Putamen (tissue), 1 donor: ENCODE measurements around the gene HSPB1.
A peak's percentile ranks its signal among the peaks of the same experiment; 100 is the strongest.
"Not testable (repeated sequence)": the region's sequence is repeated elsewhere in the genome, so short reads cannot be mapped to it uniquely, and the experiment has no call there.

ENCODE experiments used
- DNase-seq: peaks from one replicate; pipeline ENCODE4 v3.0.0-alpha.2; 2016; ENCODE audit warnings: low spot score

The HSPB1 gene

GRCh38 chr7:76334320-76334967 is 32.0 kb downstream of the HSPB1 start:
- DNase-seq = no peak

DNA sequence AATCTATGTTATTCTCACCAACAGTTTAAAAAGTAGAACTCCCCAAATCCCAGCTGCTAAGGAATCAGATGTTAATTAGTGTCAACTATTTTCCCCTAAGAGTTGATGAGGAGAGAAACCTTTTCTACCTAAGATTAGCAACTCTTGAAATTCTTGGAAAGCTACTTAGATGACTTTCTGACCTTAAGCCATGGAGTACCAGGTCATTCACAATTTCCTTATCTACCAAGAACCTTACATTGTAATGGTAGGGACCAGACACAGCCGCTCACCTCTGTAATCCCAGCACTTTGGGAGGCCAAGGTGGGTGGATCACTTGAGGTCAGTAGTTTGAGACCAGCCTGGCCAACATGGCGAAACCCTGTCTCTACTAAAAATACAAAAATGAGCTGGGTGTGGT is 32.9 kb downstream of the HSPB1 start:
- DNase-seq = not testable (repeated sequence)

DNA sequence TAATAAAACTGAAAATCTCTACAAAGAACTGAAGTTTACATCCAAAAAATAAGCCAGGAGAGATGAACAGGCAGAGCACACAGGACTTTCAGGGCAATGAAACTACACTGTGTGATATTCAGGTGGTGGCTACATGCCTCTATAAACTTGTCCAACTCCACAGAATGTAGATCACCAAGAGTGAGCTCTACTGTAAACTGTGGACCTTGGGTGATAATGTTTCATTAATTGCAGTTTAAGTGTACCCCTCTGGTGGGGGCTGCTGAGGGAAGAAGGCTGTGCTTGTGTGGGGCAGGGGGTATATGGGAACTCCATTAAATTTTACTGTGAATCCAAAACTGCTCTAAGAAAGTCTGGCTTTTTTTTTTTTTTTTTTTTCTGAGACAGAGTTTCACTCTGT is 33.6 kb downstream of the HSPB1 start:
- no peak for DNase-seq

DNA sequence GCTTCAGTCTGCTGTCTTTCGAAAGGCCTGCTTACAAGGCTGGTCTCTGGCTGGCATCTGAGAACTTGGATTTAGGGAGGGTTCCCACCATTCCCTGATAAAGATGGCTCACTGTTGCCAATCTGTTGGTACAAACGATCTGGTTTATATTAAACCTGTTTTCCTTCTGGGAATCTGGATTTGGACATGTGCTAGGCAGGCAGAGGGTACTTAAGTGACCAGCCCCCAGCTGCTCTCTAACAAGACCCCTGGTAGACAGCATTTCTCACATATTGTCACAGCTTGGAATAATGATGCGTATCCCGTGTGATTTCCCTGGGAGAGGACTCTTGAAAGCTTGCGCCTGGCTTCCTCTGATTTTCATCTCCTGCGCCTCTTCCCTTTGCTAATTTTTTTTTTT is 34.7 kb downstream of the HSPB1 start:
- no peak for DNase-seq

GRCh38 chr7:76338298-76339084 is 36.0 kb downstream of the HSPB1 start:
- peak; percentile 49 for DNase-seq

DNA sequence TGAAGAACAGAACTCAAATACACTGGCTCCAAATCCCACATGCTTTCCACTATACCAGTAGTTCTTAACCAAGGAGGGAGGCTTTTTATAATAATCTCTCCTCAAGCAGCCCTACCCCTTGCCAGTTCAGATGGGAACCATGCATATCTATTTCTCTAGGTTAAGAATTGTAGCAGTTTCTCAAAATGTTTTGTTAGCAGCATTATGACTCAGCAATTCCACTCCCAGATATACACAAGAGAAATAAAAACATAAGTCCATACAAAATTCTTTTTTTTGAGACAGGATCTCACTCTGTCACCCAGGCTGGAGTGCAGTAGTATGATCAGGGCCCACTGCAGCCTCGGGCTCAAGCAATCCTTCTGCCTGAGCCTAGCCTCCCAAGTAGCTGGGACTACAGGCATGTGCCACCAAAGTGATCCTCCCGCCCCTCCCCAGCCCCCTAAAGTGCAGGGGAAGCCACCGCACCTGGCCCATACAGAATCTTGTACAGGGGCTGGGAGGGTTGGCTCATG is 38.2 kb downstream of the HSPB1 start:
- no peak for DNase-seq

DNA sequence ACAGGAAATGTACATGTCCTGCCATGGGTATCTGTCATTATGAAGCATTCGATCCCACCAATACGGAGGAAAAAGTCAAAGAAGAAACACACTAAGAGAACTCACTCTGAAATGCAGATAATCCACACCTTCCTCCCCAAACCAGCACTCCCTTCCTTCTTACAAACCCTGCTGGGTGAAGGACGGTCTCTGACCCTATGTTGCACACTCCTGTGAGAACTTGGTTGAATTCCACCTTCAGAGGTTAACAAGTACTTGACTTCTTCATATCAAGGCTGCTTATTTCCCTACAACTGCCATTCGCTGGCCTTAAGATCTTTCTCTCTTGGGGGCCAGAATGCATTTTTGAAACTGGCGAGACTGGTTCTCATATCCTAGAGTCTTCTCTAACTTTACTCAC is 39.7 kb downstream of the HSPB1 start:
- DNase-seq = no peak

DNA sequence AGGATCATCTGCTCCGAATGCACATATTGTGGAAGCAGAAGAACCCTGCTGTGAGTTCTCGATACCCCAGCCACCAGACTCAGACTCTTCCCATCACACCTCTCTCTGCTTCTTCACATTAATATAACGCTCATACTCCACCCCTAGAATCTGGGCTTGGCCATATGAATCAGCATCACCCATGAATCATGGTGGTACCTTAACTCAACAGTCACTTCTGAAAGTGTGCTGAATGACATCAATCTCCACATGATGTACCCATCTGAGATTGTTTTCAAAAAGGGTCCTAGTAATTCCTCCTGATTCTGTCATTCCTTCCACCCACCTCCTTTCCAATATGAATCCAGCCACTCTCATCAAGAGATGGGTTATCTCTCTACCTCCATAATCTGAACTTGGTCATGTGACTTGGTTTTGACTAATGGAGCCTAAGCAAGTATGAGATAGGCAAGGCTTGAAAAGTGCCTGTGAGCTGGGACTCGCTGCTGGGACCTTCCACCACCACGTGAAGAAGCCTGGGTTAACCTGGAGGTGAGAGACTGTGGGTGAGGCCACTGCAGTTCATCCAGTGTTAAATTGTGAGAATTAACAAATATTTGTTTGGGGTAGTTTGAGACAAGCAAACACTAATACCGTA is 40.9 kb downstream of the HSPB1 start:
- DNase-seq = no peak

GRCh38 chr7:76343931-76344321 is 41.5 kb downstream of the HSPB1 start:
- no peak for DNase-seq

DNA sequence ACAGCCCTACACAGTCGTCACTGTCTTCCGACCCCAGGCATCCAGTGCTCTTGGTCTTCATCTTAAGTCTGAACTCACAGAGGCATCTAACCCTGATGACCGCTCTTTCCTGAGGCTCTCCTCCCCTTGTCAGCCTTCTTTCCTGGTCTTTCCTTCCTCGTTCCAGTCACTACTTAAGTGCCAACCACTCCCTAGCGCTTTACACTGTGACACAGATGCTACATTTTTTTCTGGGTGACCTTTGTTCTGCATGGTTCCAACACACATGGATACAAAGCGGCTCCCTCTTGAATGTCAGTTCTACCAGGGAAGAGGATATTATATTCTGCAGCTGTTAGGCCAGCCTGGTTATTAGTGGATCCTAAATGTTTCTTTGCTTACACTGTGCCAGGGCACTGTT is 43.6 kb downstream of the HSPB1 start:
- DNase-seq = no peak

- no peak for DNase-seq
These were observed 44.3 kb downstream of the HSPB1 start for GRCh38 chr7:76346778-76347177.

DNA sequence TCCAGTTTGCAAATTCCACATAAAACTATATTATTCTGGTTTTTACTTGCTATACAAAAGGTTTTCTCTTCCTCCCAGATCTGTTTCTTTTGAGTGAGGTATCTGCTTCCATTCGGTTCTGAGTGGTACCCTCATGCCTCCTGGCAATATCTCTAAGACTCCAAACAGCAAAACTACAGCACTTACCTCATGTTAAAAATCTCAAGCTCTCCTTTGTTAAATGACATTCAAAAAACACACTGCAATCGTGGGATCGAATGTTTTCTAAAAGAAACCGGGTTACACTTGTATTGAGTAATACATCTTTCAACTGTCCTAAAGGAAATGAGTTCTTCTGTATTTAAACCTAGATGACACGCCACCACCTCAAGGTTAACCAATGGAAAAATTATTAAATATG is 45.2 kb downstream of the HSPB1 start:
- DNase-seq = no peak

GRCh38 chr7:76349313-76349885 is 46.9 kb downstream of the HSPB1 start:
- DNase-seq = no peak

DNA sequence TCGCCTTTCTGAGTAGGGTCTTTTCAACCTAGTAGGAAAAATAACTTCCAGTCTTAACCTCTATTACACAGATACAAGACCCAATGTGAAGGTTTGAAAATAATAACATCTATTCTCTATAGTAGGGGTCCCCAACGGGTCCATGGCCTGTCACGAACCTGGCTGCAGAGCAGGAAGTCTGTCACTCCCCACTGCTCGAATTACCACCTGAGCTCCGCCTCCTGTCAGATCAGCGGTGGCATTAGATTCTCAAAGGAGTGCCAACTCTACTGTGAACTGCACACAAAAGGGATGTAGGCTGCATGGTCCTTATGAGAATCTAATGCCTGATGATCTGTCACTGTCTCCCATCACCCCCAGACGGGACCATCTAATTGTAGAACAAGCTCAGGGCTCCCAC is 48.9 kb downstream of the HSPB1 start:
- no peak for DNase-seq

DNA sequence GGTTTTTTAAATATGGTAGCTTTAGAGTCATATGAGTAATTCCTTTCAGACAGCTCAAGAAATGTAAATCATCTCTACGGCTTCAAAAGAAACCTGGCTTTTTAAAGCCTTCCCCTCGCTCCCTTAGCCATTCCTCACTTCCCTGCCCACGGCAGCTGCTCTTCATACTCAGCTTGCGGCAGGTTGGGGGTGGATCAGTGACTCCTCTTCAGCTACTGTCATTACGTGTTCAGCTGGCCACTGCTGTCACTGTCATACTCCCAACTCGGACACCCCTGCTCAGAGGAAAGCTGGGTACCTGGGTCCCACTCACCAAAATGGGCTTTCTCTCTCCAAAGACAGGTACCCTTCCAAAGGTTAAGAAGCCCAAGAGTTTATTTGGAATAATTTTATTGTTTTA is 49.7 kb downstream of the HSPB1 start:
- DNase-seq = no peak

DNA sequence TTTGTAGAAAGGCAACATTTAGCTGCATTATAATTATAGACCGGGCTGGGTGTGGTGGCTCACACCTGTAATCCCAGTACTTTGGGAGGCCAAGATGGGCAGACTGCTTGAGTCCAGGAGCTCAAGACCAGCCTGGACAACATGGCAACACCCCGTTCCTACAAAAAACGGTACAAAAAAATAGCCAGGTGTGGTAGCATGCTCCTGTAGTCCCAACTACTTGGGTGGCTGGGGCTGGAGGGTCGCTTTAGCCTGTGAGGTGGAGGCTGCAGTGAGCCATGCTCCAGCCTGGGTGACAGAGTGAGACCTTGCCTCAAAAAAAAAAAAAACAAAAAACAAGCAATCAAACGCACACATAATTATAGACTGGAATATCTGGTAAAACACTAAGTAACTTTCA is 51.3 kb downstream of the HSPB1 start:
- DNase-seq = no peak
